GM19239 (cell line): ENCODE results near the gene GRIP2.

Experiments used
- DNase-seq: peaks from one replicate; pipeline ENCODE4 v3.0.0; 2011; ENCODE audit warnings: low spot score; ENCODE audit not compliant: insufficient read length
- FAIRE-seq: peaks from 2 replicates; lab custom pipeline; 2011; peaks lifted over from hg19 to GRCh38; lab: Jason Lieb, UNC

The GRIP2 gene

DNA sequence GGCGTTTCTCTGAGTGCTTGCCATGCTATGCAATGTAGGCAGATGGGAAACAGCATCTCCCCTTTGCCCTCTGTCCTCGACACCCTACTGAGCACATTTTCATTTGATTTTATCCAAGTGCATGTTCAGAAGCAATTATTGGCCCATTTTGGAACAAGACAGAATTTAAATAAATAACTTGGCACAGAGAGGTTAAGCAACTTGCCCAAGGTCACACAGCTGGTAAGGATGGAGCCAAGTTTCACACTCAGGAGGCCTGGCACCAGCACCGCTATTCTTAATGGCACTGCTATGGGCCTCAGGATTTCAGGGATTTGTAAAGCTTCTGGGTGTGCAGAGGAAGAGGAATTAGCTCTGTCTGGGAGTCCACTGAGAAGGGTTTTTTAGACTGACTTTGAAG is 2.5 kb upstream of the GRIP2 start:
- DNase-seq (no peak), FAIRE-seq (no peak)

DNA sequence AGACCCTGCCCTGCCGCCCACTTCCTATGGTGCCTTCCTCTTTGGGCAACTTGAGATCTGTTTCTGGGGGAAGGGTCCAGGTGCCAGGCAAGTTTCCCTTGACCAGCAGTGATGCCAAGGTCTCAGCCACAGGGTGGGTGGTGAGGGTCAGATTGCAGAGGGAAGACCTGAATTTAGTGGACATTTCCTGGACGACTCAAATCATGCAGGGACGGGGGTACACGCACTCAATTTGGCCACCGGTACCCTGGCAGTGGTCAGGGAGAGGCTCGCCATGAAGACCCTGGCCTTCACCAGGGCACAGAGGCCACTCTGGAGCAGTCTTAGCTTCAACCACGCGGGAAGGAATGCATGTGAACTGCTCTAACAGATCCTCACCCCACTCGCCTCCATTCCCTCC is 1.5 kb upstream of the GRIP2 start:
- FAIRE-seq (no peak), DNase-seq (no peak)

DNA sequence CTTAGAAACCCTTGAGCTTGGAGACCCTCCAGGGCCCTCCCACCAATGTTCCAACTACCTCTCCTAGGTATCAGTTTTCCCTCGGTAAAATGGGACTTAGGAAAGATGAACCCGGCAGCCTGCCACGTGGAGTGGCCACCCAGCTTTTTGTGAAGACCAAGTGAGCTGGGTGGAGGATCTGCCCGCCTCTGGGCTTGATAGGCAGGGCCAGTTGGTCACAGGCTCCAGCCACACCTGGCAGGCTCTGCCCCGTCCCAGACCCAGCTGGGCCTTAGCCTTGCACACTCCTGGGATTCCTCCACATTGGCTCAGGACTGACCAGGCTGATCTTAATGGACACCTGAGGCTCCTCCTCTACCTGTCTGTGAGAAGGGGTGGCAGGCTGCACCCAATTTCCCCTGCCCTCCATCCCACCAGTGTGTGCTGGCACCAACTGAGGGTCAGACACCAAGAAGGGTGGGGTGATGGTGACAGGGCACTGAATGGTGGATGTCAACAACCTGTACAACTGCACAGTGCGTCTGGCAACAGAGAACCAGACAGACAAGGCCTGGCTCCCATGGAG is 761 bp upstream of the GRIP2 start:
- no peak for FAIRE-seq
- DNase-seq, result no peak

DNA sequence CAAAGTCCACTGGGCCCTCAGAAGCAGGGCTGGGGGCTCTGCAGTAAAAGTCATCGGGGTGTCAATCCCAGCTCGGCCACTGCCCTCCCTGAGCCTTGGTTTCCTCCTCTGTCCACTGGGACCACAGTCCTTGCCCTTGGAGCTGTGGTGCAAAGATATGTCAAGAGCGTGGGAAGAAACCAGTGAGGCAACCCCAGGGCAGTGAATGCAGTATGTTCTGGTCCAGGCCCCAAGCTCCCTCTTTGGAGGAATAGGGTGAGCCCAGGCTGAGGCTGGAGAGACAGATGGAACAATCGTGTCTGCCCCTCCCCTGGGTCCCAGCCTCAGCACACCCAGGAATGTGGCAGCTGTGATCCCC is 779 bp downstream of the GRIP2 start:
- DNase-seq (no peak), FAIRE-seq (no peak)

DNA sequence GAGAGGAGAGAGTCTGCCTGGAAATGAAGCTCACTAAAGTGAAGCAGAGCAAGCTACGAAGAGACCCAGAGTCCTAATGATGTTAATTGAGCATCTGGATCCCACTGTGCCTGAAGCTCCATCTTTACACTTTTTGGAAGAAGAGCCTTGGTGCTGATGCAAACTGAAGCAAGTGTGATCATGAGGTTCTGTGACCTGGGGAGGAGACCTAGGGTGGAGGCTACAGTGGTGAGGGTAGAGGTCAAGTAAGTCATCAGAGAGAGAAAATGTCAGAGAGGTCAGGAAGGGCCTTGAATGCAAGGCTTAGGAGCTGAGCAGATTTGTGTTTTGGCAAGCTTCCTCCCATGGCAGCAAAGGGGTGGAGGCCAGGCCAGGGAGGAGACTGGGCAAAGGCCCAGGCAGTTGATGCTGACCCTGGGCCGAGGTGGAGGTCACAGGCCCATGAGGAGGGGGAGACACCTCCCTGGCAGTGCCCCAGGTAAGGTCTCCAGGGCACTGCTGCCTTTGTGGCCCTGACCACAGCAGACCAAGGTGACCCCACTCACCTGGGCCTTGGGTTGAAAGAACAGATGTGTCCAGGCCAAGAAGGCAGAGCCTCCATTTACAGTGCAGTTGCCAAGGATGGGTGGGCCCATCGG is 1.6 kb downstream of the GRIP2 start:
- FAIRE-seq (no peak), DNase-seq (no peak)

DNA sequence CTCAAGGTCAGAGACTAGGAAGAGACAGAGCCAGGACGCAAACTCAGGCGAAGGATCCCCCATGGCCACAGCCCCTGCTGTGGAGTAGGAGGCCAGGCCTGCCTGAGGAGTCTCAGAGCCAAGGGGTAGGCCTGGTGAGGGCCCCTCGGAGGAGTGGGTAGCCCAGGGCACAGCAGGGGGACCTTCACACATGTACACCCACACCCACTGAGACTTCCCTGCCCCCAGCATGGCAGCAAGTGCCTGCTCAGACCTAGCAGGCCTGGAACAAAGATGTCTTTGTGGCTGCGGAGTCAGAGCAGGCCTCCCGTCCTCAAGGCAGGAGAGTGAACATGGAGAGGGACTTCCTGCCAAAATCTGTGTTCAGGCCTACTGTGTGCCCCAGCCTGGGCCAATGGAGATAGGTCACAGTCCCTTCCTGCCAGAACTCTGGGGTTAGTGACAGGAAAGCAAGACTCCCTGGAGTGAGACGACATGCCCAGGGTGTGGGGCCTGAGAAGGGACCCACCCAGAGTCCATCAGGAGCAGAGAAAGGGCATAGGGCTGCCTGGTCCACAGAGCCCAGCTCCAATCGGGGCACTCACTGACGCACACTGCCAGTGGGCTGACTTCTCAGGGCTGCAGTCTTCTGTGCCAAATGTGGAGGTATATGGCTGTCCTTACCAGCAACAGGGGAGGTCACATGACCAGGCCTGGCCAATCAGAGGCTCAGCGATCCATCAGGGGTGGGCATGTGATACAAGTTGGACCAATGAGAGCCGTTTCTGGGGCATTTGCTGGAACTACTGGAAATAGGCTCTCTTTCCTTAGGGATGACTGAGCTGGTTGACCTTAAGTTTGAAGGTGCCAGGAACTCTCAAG is 2.3 kb downstream of the GRIP2 start:
- DNase-seq, result no peak
- FAIRE-seq, result no peak

DNA sequence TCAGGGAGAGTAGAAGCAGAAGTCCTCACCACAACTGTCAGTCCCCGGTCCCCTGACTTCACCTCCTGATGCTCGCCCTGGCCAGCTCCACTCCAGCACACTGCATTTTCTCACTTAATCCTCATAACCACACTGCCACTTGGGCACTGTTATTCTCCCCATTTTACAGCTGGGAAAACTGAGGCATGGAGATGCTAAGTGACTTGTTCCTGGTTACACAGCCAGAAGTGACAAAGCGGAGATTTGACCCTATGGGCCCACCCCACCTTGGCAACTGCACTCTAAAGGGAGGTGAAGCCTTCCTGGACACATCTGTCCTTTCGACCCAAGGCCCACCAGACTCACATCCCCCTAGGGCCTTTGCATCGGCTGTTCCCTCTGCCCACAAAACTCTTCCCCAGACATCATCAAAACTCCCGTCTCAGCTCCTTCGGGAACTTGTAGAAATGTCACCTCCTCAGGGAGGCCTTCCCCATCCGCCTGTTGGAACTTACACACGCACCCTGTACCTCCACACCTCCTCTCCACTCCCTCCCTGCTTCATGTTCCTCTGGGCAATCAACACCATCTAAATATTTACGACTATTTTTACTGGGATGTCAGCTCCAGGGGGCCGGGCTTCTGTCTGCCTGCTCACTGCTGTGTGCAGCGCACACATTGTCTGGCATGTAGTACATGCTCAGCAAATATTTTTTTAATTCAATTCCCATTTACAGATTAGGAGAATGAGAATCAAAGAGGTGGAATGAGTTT is 3.1 kb downstream of the GRIP2 start:
- no peak for DNase-seq
- FAIRE-seq, result no peak

DNA sequence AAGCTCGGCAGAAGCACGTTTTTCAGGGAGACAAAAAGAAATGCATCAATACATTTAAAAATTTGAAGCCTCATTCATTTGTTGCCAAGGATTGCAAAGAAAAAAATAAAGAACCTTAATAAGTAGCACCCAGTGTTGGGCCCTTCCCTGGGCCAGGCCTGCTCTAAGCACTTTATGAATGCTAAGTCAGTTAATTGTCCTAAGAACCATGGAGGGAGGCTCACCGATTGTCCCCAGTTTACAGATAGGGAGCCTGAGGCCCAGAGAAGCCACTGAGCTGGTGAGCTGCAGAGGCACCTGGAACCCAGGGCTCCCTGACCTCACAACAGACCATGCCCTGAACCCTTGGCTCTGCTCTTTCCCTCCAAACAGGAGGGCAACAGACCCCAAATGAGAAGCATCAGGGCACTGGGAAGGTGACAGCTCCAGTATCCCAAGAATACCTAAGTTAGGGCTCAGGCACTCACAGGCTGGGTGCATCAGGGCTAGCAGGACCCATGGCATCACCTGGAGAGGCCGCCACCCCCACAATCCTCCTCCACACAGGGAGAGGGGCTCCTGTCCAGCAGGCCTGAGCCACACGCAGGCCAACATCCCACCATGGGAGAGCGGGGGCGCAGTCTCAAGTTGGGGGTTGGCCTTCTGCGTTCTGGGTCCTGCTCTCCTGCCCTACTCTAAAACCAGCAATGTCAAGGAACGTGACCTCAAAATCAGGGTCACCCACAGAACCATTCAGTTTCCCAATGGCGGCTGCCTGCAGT is 3.9 kb downstream of the GRIP2 start:
- no peak for FAIRE-seq
- no peak for DNase-seq

DNA sequence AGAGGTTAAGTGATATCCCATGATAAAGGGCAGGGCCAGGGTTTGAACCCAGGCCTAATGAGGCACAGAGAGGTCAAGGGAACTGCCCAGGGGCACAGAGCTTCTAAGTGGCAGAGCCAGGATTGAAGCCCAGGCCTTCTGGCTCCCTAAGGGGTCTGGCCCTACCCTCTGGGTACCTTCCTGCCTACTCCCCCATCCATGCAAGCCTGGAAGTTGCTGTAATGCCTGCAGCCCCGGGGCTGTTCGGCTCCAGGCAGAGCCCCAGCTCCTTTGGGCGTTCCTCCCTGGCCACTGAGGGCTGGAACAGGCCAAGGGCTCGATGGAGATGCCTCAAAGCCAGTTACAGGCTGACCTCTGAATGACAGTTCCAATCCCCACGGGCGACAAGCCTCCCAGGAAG is 4.5 kb downstream of the GRIP2 start:
- DNase-seq (no peak), FAIRE-seq (no peak)

DNA sequence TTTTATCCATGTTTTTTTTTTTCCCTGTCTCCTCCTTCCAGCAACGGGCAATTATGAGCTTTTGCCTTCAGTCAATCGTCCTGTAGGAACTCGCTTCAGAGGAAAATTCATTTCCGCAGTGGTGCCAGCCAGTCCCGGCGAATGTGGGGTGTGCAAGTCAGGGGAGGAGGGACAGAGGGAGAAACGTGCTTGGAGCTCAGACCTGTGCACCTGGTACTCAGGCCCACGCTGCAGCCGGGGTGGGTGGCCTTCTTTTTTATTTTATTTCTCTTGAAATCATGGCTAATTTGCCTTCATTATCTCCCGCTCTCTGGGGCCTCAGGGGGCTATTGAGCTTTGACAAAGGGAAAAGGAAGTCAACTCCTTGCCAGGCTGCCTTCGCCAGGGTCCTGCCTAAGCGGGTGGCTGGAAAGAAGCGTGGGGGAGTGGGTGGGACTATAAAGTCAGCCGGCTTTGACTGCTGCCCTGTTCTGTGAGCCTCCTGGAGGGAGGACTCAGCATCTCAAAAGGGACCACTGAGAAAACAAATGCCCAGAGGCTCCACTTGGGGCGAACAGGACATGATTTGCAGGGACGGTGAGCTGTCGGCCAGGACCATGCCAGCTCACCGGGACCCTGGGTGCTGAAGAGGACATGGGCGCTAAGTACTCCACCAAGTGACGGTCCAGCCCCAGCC is 5.5 kb downstream of the GRIP2 start:
- FAIRE-seq, result no peak

DNA sequence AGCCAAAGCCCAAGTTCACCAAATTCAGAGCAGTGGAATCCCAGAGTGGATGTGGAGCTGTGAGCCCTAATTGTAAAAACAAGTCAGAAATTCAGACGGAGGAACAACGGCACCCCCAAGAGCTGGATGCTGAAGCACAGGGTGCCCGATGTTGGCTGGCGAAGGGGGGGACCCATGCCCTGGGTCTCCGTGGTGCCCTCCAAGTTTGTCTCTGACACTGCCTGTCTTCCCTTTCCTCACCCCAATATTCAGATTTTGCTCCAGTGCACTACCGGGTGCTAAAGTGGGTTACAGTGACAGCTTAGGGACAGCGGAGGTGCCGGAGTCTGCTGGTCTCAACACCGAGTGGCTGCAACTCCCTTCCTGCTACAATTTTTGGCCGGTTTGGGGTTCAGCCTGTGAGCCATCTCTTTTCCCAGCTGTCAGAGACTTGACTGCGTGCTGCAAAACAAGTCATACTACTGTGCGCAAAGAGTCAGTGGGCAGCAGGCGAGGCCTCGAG is 6.6 kb downstream of the GRIP2 start:
- DNase-seq, result no peak

More for the DNA sequence above, 5.5 kb downstream of the GRIP2 start:
- DNase-seq, result no peak

DNA sequence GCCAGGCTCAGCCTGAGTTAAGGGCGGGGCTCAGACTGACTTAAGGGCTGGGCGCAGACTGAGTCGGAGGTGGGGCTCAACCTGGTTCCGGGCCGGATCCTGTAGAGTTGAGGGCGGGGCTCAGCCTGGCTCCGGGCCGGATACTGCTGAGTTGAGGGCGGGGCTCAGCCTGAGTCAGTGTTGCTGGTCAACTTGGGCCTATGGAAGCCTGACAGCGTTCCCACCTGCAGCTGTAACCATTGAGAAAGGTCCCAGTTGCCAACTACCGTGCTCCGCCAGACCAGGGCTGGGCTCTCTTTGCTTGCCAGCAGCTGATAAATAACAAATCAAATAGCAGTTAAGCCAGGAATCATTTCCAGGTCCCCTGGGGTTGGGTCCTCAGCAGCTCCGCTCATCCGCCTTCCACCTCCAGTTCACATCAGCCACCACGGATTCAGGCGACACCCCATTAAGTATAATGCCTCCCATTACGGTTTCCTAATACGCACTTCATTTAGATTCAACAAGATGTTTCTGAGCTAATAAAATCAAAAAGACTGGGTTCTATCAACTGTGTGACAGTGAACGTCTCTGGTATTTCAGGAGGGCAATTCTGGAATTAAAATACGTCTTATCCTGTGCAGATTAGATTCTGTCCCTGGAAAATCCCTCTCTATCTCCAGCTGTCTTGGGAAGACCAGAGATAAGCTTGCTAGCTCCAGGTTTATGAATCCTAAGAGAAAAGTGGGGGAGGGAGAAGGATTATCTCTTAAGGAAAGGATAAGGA is 7.3 kb downstream of the GRIP2 start:
- DNase-seq (no peak), FAIRE-seq (no peak)

More for the DNA sequence above, 6.6 kb downstream of the GRIP2 start:
- no peak for FAIRE-seq

DNA sequence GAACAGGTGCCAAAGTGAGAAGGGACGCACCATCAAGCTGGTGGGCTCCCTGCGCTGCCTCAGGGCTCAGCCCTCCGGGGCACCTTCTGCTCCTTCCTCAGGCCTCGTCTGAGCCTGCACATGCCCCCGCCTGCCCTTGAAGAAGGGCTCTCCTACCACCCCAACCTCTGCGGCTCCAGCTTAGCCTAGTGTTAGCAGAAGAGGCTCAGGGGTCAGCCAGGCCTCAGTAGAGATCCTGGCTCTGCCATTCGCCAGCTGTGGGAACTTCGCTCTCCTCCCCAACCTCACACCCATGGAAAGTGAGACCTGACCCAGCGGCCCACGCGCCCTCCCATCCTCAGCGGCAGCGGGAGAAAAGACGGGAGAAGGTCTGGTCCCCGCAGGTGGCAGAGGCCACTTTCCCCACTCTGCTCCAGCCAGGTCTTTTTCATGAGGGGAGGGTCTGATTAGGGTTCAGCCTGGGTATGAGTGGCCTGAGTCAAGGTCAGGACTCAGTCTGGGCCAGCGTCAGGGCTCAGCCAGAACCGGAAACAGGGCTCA is 8.2 kb downstream of the GRIP2 start:
- no peak for FAIRE-seq

DNA sequence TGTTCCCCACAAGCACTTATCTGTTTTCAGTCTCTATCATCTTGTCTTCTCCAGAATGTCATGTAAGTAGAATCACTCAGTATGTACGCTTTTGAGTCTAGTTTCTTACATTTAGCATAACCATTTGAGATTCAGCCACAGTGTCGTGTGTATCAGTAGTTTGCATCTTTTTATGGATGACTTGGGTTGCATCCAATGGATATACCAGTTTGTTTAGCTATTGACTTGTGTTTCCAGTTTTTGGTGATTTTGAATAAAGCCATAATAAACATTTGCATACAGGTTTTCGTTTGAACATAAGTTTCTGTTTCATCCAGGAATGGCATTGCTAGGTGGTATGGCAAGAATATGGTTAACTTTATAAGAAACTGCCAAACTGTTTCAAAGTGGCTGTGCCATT is 12.1 kb downstream of the GRIP2 start:
- no peak for FAIRE-seq
- no peak for DNase-seq

More for the DNA sequence above, 8.2 kb downstream of the GRIP2 start:
- no peak for DNase-seq

DNA sequence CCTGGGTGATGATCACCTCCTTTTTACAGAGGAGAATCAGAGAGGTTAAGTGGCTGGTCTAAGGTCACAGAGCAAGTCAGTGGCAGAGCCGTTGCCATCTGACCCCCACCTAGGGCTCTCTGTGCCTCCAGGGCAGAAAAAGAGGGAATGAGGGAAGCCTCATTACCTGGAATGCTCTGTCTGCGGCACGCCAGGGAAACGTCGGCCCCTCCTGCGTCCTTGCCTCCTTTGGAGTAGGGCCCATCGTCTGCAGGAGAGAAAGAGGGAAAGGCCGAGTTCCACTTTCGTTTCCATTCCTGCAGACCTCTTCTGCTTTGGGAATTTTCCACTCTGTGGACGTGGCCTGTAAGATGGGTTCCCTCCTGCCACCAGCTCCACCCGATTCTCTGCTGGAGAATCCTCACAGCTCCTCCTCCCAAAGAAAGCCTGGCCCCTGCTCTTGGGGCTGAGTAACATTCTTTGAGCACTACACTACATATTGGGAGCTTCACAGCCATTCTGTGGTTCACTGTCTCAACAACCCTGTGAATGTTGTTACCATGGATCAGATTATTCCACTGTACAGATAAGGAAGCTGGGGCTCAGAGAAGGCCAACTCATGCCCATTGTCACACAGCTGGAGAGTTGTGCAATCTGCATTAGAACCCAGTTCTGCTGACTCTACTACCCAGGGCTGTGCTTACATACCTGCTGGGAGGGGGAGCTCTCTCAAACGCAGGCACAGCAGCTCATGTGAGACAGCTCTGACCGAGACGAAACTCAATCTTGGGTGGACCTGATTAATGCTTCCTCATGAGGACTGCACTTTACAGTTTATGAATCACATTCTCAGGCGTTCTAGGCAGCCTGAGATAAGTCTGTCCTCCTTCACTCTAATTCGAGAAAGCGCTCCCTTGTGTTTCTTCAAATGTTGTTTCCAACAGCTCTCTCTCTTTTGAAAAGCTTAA is 14.2 kb downstream of the GRIP2 start:
- FAIRE-seq, result no peak
- no peak for DNase-seq

DNA sequence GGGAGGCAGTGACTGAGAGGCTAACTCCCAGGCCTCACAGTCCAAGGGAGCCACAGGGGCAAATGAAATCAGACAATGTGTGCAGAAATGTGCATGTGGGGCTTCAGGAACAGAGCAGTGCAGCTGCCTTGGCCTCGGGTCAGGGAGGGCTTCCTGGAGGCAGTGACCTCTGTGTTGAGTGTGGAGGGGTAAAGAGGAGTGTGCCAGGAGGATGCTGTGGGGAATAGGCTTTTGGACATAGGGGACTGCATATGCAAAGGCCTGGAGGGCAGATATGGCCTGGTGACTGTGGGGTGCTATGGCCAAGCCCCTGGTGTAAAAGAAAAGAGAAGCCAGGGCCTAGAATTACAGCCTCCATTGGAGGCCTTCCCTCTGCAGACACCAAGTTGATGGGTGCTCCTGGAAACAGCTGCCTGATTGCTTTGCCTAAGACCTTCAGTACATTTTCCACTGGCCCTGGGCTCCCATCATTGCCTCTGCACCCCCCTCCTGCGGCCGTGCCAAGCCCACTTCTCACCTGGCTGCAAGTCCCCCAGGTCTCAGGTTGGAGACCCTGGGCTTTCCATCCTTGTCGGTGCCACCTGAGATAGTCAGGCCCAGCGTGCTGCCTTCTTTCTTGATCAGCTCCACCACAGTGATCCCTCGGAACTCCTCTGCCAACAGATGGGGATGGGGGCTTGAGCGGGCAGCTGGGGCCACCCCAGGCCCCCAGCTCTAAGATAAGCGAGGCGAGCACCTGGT is 15.1 kb downstream of the GRIP2 start:
- FAIRE-seq, result no peak
- DNase-seq, result no peak

DNA sequence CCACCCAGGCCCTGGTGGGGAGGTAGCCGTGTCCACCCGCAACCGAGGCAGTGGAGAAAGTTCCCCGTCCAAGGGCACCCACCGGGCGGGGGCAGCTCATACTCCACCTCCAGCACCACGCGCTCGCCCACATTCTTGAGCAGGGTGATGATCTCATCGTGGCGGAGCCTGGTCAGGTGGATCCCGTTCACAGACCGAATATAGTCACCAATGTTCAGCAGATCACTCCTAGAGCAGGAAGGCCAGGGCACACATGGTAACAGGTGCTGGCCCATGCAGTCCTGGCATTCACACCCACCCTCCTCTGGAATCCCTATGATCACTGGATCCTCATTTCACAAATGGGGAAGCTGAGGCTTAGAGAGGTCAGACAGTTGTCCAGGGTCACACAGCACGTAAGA is 15.8 kb downstream of the GRIP2 start:
- no peak for FAIRE-seq

More for the DNA sequence above, 15.8 kb downstream of the GRIP2 start:
- DNase-seq, result no peak
